ENCODE data around the gene AQP2.

Gene AQP2

GRCh38 chr12:49920915-49921286 is 29.6 kb upstream of the AQP2 start:
- no peak for DNase-seq

- no peak for DNase-seq
These were observed 29.2 kb upstream of the AQP2 start for GRCh38 chr12:49921299-49921698.

- DNase-seq, result no peak
These were observed 28.6 kb upstream of the AQP2 start for GRCh38 chr12:49921936-49922335.

- DNase-seq, result no peak
These were observed 28.0 kb upstream of the AQP2 start for GRCh38 chr12:49922349-49923034.

GRCh38 chr12:49923035-49923644 is 27.4 kb upstream of the AQP2 start:
- DNase-seq, result no peak

- DNase-seq, result no peak
These were observed 26.5 kb upstream of the AQP2 start for GRCh38 chr12:49923880-49924556.

- no peak for DNase-seq
These were observed 25.8 kb upstream of the AQP2 start for GRCh38 chr12:49924628-49925246.

GRCh38 chr12:49925433-49926204 is 24.9 kb upstream of the AQP2 start:
- DNase-seq, result no peak

GRCh38 chr12:49928471-49928870 is 22.1 kb upstream of the AQP2 start:
- DNase-seq, result no peak

- DNase-seq, result no peak
These were observed 21.0 kb upstream of the AQP2 start for GRCh38 chr12:49929581-49929980.

GRCh38 chr12:49930515-49931288 is 19.8 kb upstream of the AQP2 start:
- DNase-seq, result no peak

GRCh38 chr12:49932023-49932422 is 18.5 kb upstream of the AQP2 start:
- no peak for DNase-seq

GRCh38 chr12:49932533-49933130 is 17.9 kb upstream of the AQP2 start:
- DNase-seq, result no peak

- DNase-seq, result no peak
These were observed 16.7 kb upstream of the AQP2 start for GRCh38 chr12:49933796-49934195.

GRCh38 chr12:49934505-49934904 is 16.0 kb upstream of the AQP2 start:
- DNase-seq, result no peak

GRCh38 chr12:49936925-49937324 is 13.6 kb upstream of the AQP2 start:
- DNase-seq, result no peak

GRCh38 chr12:49937639-49938300 is 12.8 kb upstream of the AQP2 start:
- no peak for DNase-seq

GRCh38 chr12:49939307-49939706 is 11.2 kb upstream of the AQP2 start:
- no peak for DNase-seq

- no peak for DNase-seq
These were observed 10.8 kb upstream of the AQP2 start for GRCh38 chr12:49939707-49940106.

GRCh38 chr12:49941556-49942511 is 8.7 kb upstream of the AQP2 start:
- DNase-seq, result no peak

Measured in NCI-H187 treated with DMSO at 0.1 percent for 48 hours (cell line).